ENCODE measurements around the gene FMNL2. TPM values are rescaled to one million over a fixed set of nuclear protein-coding genes. Genes with fewer than 3 reads are reported as not detected.
"Not testable (repeated sequence)": the region's sequence is repeated elsewhere in the genome, so short reads cannot be mapped to it uniquely, and the experiment has no call there.

Gene FMNL2
- total RNA-seq, 2 experiments from 2014 or later = 2.5 to 2.7 TPM

DNA sequence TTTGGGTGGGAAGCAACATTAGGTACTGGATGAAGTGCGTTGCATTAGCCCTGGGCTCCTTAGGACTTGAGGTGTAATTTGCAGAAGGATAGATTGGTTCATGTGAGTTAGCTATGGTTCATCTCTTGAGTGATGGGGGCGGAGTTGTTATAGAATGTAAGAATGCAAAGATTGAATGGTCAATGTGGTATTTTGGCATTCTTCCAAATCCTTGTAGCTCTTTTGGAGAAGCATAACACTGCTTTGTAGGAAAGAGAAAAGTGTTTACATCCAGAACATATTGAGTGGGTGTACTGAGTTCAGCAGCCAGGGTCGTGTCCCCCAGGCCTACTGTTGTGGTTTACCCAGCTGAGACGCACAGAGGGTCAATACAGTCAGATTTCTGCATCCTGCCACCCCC lies 173.5 kb downstream of the FMNL2 start:
- intact Hi-C loops (cut with micrococcal nuclease) = no loop called here
- Mint-ChIP-seq H3K27ac (no peak overlapping the region), H3K4me3 (no peak overlapping the region), H3K4me1 (ENCODE audit: low read depth) (peaks cover 6% of the 10 kb centered on the region), H3K36me3 (ENCODE audit: low read depth) (no peaks in the 10 kb centered on the region), H3K9me3 (no peaks in the 10 kb centered on the region), H3K27me3 (ENCODE audit: low read depth) (peaks cover 2% of the 10 kb centered on the region)
- no peak for DNase-seq
- CTCF ChIA-PET = no interaction called here

DNA sequence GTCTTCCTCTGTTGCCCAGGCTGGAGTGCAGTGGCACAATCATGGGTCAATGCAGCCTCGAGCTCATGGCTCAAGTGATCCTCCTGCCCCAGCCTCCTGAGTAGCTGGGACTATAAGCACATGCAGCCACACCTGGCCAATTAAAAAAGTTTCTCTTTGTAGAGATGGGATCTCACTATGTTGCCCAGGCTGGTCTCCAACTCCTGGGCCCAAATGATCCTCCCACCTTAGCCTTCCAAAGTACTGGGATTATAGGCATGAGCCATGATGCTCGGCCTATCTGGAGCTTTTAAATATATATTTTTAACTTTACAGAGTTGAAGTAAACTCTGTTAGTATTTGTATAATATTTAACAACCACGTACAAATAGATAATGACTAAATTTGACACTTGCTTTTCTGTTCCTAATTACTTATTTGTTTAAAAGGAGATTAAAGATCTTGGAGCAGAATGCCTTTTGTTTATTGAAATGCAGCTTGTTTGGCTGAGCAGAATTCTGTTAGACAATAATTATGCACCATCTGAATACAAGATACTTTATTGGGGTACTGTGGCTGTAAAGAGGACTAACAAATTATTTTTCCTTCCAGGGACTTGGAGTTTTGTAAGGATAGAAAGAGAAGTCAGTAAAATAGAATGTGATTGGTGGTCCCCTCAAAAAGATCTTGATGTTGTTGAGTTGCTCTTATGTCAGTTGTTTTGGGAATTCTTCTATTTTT lies 175.0 kb downstream of the FMNL2 start:
- peaks cover under 1% of the 10 kb centered on the region for H3K27me3 Mint-ChIP-seq (ENCODE audit: low read depth)
- CTCF ChIA-PET = no interaction called here
- intact Hi-C loops (cut with micrococcal nuclease) = no loop called here
- H3K4me1 Mint-ChIP-seq (ENCODE audit: low read depth) = peaks cover 6% of the 10 kb centered on the region
- DNase-seq = no peak
- no peak overlapping the region for H3K4me3 Mint-ChIP-seq
- no peak overlapping the region for H3K27ac Mint-ChIP-seq
- H3K36me3 Mint-ChIP-seq (ENCODE audit: low read depth) = no peaks in the 10 kb centered on the region
- no peaks in the 10 kb centered on the region for H3K9me3 Mint-ChIP-seq

DNA sequence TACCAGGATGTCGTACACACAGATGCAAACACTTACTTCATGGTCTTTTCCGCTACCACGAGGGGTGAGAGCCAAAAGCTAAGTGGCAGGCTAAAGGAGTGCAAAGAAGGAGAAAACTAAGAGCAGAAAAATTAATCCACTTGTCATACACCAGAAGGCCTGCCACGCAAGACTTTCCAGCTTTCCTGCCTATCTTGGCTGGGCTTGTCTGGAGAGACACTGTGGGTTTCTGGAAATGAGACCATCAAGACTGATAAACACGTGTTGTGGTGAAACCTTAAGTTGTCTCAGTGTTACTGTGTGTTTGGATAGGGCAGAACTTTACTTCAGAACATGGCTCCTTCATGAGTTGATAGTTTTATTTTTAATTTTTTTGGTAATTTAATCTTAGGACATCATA lies 175.6 kb downstream of the FMNL2 start:
- no peaks in the 10 kb centered on the region for H3K9me3 Mint-ChIP-seq
- H3K4me1 Mint-ChIP-seq (ENCODE audit: low read depth) = peaks cover 6% of the 10 kb centered on the region
- no peak overlapping the region for H3K27ac Mint-ChIP-seq
- H3K27me3 Mint-ChIP-seq (ENCODE audit: low read depth) = peaks cover 3% of the 10 kb centered on the region
- intact Hi-C loops (cut with micrococcal nuclease) = no loop called here
- no peak for DNase-seq
- H3K36me3 Mint-ChIP-seq (ENCODE audit: low read depth) = no peaks in the 10 kb centered on the region
- CTCF ChIA-PET = no interaction called here
- no peak overlapping the region for H3K4me3 Mint-ChIP-seq

DNA sequence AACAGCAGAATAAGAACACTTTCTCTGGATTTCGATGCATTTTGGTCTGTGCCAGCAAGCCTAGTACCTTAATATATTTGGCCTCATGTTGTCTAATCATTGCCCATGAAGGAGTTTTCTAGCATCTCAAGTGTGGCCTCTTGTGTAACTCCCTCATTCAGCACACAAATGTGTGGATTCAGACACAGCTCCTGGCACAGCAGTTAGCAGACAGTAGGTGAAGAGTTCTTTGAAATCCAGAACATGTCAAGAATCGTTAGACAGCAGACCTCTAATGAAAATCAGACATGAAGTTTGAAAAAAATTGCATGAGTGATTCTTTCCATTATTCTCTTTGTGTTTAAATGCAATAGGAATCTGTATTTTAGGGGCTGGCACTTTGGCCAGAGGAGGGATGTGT lies 177.0 kb downstream of the FMNL2 start:
- Mint-ChIP-seq H3K4me1 (ENCODE audit: low read depth) (peaks cover 5% of the 10 kb centered on the region), H3K4me3 (no peak overlapping the region), H3K27me3 (ENCODE audit: low read depth) (peaks cover 6% of the 10 kb centered on the region), H3K27ac (no peak overlapping the region), H3K36me3 (ENCODE audit: low read depth) (no peaks in the 10 kb centered on the region), H3K9me3 (no peaks in the 10 kb centered on the region)
- no peak for DNase-seq
- intact Hi-C loops (cut with micrococcal nuclease) = no loop called here
- CTCF ChIA-PET = no interaction called here

DNA sequence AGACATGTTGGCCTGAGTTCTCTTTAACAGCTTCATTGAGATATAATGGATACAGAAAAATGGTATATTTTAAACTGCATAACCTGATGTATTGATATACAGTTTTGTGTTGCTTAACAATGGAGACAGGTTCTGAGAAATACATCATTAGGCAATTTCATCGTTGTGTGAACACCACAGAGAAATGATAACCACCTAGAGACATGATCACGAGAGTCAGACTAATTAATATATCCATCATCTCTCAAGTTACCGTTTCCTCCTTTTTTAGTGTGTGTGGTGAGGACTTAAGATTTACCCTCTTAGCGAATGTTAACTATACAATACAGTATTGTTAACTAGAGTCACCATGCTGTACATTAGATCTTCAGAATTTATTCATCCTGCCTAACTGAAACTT lies 178.1 kb downstream of the FMNL2 start:
- Mint-ChIP-seq H3K4me3 (no peak overlapping the region), H3K27me3 (ENCODE audit: low read depth) (peaks cover 11% of the 10 kb centered on the region), H3K9me3 (no peaks in the 10 kb centered on the region), H3K36me3 (ENCODE audit: low read depth) (no peaks in the 10 kb centered on the region), H3K27ac (no peak overlapping the region), H3K4me1 (ENCODE audit: low read depth) (no peaks in the 10 kb centered on the region)
- CTCF ChIA-PET = no interaction called here
- DNase-seq = no peak
- intact Hi-C loops (cut with micrococcal nuclease) = no loop called here

DNA sequence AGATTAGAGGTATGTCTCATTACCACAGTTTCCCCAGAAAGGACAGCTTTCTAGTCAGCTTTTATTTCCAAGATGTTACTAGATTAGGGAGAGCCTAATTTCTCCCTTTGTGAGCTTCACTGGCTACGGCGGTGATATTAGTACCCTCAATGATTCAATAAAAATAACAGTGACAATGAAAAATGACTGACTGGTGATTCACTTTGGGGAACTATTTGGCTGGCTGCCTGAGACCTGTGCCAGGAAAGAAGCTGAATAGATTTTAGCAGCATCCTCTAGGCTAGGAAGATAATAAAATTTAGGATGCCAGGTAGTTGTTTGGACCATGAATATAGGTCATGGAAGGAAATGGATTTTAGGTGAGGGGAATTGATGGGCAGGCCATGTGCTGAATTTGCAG lies 178.7 kb downstream of the FMNL2 start:
- CTCF ChIA-PET = no interaction called here
- intact Hi-C loops (cut with micrococcal nuclease) = no loop called here
- H3K9me3 Mint-ChIP-seq = no peaks in the 10 kb centered on the region
- H3K36me3 Mint-ChIP-seq (ENCODE audit: low read depth) = no peaks in the 10 kb centered on the region
- no peak for DNase-seq
- H3K27ac Mint-ChIP-seq = no peak overlapping the region
- H3K4me1 Mint-ChIP-seq (ENCODE audit: low read depth) = no peaks in the 10 kb centered on the region
- H3K27me3 Mint-ChIP-seq (ENCODE audit: low read depth) = peaks cover 17% of the 10 kb centered on the region
- no peak overlapping the region for H3K4me3 Mint-ChIP-seq

DNA sequence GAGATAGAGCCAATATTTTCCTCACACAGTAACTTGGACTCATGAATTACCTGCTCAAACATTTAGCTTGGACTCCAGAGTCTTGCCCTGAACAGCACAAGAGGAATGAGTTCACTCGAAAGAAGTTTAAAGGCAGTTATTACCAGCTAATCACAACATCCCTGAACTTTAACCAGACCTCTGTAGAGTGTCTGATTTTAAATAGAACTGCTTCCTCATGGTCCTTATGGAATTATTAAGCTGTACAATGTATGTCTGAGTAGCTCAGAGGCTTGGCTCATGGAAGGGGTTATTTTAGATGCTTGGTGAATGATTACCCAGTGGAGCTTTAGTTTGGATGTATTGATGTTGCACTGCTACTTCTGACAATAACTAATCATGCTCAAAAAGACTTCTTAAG lies 183.1 kb downstream of the FMNL2 start:
- no peak for DNase-seq
- Mint-ChIP-seq H3K4me1 (ENCODE audit: low read depth) (no peaks in the 10 kb centered on the region), H3K27me3 (ENCODE audit: low read depth) (peaks cover 26% of the 10 kb centered on the region), H3K4me3 (no peak overlapping the region), H3K36me3 (ENCODE audit: low read depth) (no peaks in the 10 kb centered on the region), H3K27ac (no peak overlapping the region), H3K9me3 (no peaks in the 10 kb centered on the region)
- CTCF ChIA-PET = no interaction called here
- intact Hi-C loops (cut with micrococcal nuclease) = no loop called here

DNA sequence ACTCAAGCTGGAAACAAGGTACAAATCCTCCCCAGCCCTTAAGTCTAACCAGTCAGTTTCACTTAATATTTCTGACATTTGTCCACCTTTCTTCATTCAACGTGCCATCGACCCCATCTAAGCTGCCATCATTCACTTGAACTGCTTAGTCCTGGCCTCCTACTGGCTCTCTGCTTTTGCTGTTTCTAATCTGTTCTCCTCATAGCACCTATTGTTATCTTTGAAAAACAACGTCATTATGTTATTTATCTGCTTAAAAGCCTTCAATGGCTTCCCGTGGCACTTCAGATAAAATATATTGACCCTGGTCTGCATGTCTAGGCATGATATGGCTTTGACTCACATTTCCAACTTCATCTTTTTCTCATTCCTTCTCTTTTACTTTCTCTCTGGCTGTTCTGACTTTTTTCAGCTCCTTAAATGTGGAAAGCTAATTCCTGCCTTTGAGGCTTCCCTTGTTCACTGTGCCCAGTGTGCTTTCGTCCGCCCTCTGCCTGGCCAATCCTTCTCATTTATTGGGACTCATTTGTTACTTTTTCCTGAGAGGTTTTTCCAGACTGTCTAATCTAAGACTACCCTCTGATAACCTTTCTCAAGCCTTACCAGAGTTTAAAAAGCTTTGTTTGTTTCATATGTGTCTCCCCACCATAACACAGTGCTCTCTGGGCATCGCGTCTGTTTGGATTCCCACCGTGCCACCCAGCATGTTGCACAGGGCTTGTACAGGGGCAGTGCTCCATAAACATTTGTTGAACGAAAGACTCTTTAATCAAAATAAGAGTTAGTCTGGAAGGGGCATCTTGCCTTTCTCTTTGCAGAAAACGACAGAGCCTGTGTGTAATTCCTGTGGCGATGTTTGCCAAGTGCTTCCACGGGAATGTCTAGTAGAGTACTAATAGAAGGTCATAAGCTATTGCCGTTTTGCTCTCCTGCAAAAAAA lies 183.9 kb downstream of the FMNL2 start:
- Mint-ChIP-seq H3K4me3 (no peak overlapping the region), H3K36me3 (ENCODE audit: low read depth) (no peaks in the 10 kb centered on the region), H3K27ac (no peak overlapping the region), H3K4me1 (ENCODE audit: low read depth) (no peaks in the 10 kb centered on the region), H3K9me3 (no peaks in the 10 kb centered on the region), H3K27me3 (ENCODE audit: low read depth) (peaks cover 26% of the 10 kb centered on the region)
- CTCF ChIA-PET = no interaction called here
- intact Hi-C loops (cut with micrococcal nuclease) = no loop called here
- DNase-seq = no peak

DNA sequence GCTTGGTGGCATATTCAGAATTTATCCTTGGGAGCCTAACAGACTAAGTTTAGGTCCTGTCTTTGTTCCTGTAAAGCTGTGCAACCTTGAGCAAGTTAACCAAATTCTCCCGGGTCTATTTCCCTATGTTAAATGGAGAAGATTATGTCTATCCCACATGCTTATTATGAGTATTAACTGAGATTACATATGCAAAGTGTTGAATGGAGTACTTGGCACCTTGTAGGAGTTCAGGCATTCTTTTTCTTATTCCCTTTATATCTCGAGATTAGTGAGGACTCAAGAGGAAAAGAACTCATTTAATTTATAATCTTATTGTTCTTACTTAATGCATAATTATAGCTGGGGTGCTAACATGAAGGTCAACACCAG lies 184.6 kb downstream of the FMNL2 start:
- Mint-ChIP-seq H3K4me3 (no peak overlapping the region), H3K27me3 (ENCODE audit: low read depth) (peaks cover 26% of the 10 kb centered on the region), H3K27ac (no peak overlapping the region), H3K9me3 (no peaks in the 10 kb centered on the region), H3K36me3 (ENCODE audit: low read depth) (no peaks in the 10 kb centered on the region), H3K4me1 (ENCODE audit: low read depth) (no peaks in the 10 kb centered on the region)
- DNase-seq = no peak
- intact Hi-C loops (cut with micrococcal nuclease) = no loop called here
- CTCF ChIA-PET = no interaction called here

- Mint-ChIP-seq H3K4me1 (ENCODE audit: low read depth) (no peaks in the 10 kb centered on the region), H3K9me3 (no peaks in the 10 kb centered on the region), H3K4me3 (no peak overlapping the region), H3K36me3 (ENCODE audit: low read depth) (no peaks in the 10 kb centered on the region), H3K27me3 (ENCODE audit: low read depth) (peaks cover 22% of the 10 kb centered on the region), H3K27ac (no peak overlapping the region)
- no peak for DNase-seq
- intact Hi-C loops (cut with micrococcal nuclease) = no loop called here
- CTCF ChIA-PET = no interaction called here
Measured at GRCh38 chr2:152520759-152521158, 185.8 kb downstream of the FMNL2 start.

DNA sequence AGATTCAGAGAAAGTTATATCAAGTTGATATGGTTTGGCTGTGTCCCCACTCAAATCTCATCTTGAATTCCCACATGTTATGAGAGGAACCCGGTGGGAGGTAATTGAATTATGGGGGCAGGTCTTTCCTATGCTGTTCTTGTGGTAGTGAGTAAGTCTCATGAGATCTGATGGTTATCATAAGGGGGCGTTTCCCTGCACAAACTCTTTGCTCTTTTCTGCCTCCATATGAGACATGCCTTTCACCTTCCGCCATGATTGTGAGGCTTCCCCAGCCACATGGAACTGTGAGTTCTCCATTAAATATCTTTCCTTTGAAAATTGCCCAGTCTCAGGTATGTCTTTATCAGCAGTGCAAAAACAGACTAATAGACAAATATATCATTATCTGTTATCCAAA lies 187.5 kb downstream of the FMNL2 start:
- H3K36me3 Mint-ChIP-seq (ENCODE audit: low read depth); intact Hi-C loops (cut with micrococcal nuclease); H3K9me3 Mint-ChIP-seq; H3K4me1 Mint-ChIP-seq (ENCODE audit: low read depth); H3K27ac Mint-ChIP-seq; DNase-seq; CTCF ChIA-PET; H3K4me3 Mint-ChIP-seq: not testable (repeated sequence)
- peaks cover 18% of the 10 kb centered on the region for H3K27me3 Mint-ChIP-seq (ENCODE audit: low read depth)

- H3K27ac Mint-ChIP-seq = no peak overlapping the region
- H3K4me1 Mint-ChIP-seq (ENCODE audit: low read depth) = no peaks in the 10 kb centered on the region
- H3K4me3 Mint-ChIP-seq = no peak overlapping the region
- H3K27me3 Mint-ChIP-seq (ENCODE audit: low read depth) = peaks cover 18% of the 10 kb centered on the region
- no peaks in the 10 kb centered on the region for H3K9me3 Mint-ChIP-seq
- intact Hi-C loops (cut with micrococcal nuclease) = no loop called here
- CTCF ChIA-PET = no interaction called here
- DNase-seq = no peak
- H3K36me3 Mint-ChIP-seq (ENCODE audit: low read depth) = no peaks in the 10 kb centered on the region
Measured at GRCh38 chr2:152523091-152523490, 188.1 kb downstream of the FMNL2 start.

- H3K27me3 Mint-ChIP-seq (ENCODE audit: low read depth) = peaks cover 10% of the 10 kb centered on the region
- no peaks in the 10 kb centered on the region for H3K9me3 Mint-ChIP-seq
- H3K4me1 Mint-ChIP-seq (ENCODE audit: low read depth) = no peaks in the 10 kb centered on the region
- H3K36me3 Mint-ChIP-seq (ENCODE audit: low read depth) = no peaks in the 10 kb centered on the region
- H3K27ac Mint-ChIP-seq = no peak overlapping the region
- CTCF ChIA-PET = no interaction called here
- intact Hi-C loops (cut with micrococcal nuclease) = no loop called here
- no peak for DNase-seq
- no peak overlapping the region for H3K4me3 Mint-ChIP-seq
Measured at GRCh38 chr2:152525277-152525838, 190.4 kb downstream of the FMNL2 start.

Measured in activated naive CD4-positive, alpha-beta T cell treated with anti-CD3 and anti-CD28 coated beads for 36 hours (primary cell).